ENCODE results near the gene CHRM2. TPM values are rescaled to one million over a fixed set of nuclear protein-coding genes. Genes with fewer than 3 reads are reported as not detected.

CHRM2 gene
- total RNA-seq, 1 experiment from 2014 or later: not detected

DNA sequence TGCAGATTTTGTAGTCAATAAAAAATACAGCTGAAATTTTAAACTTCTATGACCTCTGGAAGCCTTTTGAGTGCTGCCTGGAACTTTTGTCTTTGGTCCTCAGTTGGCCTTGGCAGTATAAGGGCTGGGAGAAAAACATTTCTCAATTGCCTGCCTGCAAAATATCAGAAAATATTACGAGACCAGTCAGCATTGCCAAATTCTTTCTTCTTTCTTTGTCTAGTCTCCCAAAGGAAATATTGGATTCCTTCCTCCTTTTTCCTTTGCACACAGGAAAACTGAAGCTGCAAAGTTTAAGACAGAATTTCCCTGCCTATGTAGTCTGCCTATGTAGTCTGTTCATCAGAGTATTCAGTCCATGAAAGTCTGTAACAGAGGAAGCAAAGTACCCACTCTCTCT, 95.9 kb downstream of the CHRM2 start:
- WGBS (ENCODE audit: extremely low coverage, insufficient read length, low lambda C conversion rate): no CpG with 5 or more reads among the region's 1 CpG
- no peak overlapping the region for H2AFZ ChIP-seq (ENCODE audit: low read length)
- TF ChIP-seq, protein P1, sequence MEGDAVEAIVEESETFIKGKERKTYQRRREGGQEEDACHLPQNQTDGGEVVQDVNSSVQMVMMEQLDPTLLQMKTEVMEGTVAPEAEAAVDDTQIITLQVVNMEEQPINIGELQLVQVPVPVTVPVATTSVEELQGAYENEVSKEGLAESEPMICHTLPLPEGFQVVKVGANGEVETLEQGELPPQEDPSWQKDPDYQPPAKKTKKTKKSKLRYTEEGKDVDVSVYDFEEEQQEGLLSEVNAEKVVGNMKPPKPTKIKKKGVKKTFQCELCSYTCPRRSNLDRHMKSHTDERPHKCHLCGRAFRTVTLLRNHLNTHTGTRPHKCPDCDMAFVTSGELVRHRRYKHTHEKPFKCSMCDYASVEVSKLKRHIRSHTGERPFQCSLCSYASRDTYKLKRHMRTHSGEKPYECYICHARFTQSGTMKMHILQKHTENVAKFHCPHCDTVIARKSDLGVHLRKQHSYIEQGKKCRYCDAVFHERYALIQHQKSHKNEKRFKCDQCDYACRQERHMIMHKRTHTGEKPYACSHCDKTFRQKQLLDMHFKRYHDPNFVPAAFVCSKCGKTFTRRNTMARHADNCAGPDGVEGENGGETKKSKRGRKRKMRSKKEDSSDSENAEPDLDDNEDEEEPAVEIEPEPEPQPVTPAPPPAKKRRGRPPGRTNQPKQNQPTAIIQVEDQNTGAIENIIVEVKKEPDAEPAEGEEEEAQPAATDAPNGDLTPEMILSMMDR (conservative IDR thresholded peaks at IDR 0.05): no peak

More for the DNA sequence above, 95.9 kb downstream of the CHRM2 start:
- Histone ChIP-seq H3T11ph (ENCODE audit: low read length) (no peak overlapping the region), H3K79me2 (ENCODE audit: insufficient read depth, low read length) (no peaks in the 10 kb centered on the region), H3K79me1 (ENCODE audit: insufficient read depth, low read depth, low read length, poor library complexity, severe bottlenecking) (no peaks in the 10 kb centered on the region), H3K4me2 (ENCODE audit: insufficient read depth, insufficient read length, low read length) (no peak overlapping the region), H3K18ac (ENCODE audit: insufficient read length, low read depth, low read length) (no peak overlapping the region), H3K14ac (ENCODE audit: insufficient read depth, low read length) (no peak overlapping the region), H3K9ac (ENCODE audit: extremely low read depth, insufficient read length, low read length) (no peak overlapping the region), H2BK120ac (ENCODE audit: low read depth, low read length, poor library complexity, severe bottlenecking) (no peak overlapping the region), H4K91ac (ENCODE audit: insufficient read length, low read depth, low read length) (no peak overlapping the region), H3K27me3 (ENCODE audit: insufficient read depth, low read length) (no peaks in the 10 kb centered on the region), H2BK20ac (ENCODE audit: low read depth, low read length, poor library complexity, severe bottlenecking) (no peak overlapping the region), H3K56ac (ENCODE audit: insufficient read length, low read depth, low read length) (no peak overlapping the region), H3K23me2 (ENCODE audit: insufficient read length, low read depth, low read length, poor library complexity, severe bottlenecking) (no peaks in the 10 kb centered on the region), H3K4me1 (ENCODE audit: insufficient read depth, low read length) (no peaks in the 10 kb centered on the region), H3K9me3 (ENCODE audit: control insufficient read depth, low read depth, low read length) (no peaks in the 10 kb centered on the region), H3K27ac (ENCODE audit: insufficient read length, low read depth, low read length) (no peak overlapping the region), H3K23ac (ENCODE audit: insufficient read length, low read depth, low read length) (no peak overlapping the region), H2BK5ac (ENCODE audit: insufficient read length, low read length) (no peak overlapping the region), H2BK12ac (ENCODE audit: insufficient read length, low read depth, low read length) (no peak overlapping the region), H4K8ac (replicated peaks; ENCODE audit: insufficient read length, low read depth, low read length) (no peak overlapping the region), H3K4ac (ENCODE audit: low read depth, low read length) (no peak overlapping the region), H4K20me1 (ENCODE audit: control insufficient read depth, insufficient read depth, insufficient read length) (no peaks in the 10 kb centered on the region), H2AK5ac (ENCODE audit: insufficient read length, low read length) (no peak overlapping the region), H4K5ac (ENCODE audit: insufficient read length, low read depth, low read length) (no peak overlapping the region), H2BK15ac (ENCODE audit: low read depth, low read length) (no peak overlapping the region)
- Mint-ChIP-seq H3K27ac (no peak overlapping the region), H3K4me3 (no peak overlapping the region), H3K27me3 (ENCODE audit: low read depth) (no peaks in the 10 kb centered on the region), H3K4me1 (no peaks in the 10 kb centered on the region), H3K9me3 (no peaks in the 10 kb centered on the region), H3K36me3 (ENCODE audit: insufficient read depth in 1 of 3, low read depth in 3 of 3) (no peaks in the 10 kb centered on the region)
- DNase-seq: no peak
